ENCODE data around the gene EP400.

Gene EP400

DNA sequence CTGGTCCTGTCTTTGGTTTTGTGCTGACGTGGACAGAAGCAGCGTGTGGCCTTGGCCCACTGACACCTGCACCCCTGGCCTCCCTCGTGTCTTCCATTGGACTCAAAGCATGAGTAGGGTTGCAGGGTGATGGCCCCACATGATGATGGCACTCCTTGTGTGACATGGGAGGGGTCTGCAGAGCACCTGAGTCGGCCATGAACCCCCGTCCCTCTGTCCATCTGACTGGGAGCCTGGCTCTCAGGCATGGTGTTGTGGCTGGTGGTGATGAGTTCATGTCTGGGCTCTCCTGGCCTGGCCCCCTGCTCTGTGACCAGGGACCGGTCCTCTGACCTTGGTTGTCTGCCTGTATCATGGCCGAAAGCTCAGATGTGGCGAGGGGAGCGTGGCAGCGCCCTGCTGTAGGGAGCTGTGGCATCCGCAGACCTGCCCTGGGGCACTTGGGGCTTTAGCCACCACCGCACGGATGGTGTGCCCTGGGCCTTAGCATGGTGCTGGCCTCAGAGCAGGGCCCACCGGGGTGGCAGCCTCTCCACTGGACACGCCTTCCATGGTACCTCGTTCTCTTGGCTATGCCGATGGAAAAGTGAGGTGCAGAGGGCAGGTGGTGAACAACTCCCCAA is 38.6 kb upstream of the EP400 start:
- in situ Hi-C loops (cut with MboI; ENCODE audit: low sequenced_read_pairs), result no loop called here

GRCh38 chr12:131911851-131912477 is 37.8 kb upstream of the EP400 start:
- in situ Hi-C loops (cut with MboI; ENCODE audit: low sequenced_read_pairs), result no loop called here

- in situ Hi-C loops (cut with MboI; ENCODE audit: low sequenced_read_pairs), result no loop called here
Measured at GRCh38 chr12:131912518-131913274, 37.0 kb upstream of the EP400 start.

DNA sequence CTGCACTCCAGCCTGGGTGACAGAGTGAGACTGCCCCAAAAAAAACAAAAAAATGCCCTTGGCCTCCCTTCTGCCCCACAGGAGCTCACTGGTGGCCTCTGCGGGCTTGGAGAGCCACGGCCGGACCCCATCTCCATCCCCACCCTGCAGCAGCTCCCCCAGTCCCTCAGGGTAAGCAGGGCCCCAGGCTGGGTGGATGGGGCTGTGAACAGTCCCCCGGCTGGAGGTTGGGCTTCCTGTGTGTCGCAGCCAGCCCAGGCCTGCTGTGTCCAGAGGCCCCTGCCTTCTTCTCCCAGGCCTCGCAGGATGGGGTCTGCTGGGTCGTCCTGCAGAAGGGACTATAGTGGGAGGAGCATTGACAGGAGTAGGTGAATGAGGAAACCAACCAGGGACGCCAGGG is 36.1 kb upstream of the EP400 start:
- in situ Hi-C loops (cut with MboI; ENCODE audit: low sequenced_read_pairs), result no loop called here

- in situ Hi-C loops (cut with MboI; ENCODE audit: low sequenced_read_pairs), result no loop called here
Measured at GRCh38 chr12:131914179-131914702, 35.5 kb upstream of the EP400 start.

- in situ Hi-C loops (cut with MboI; ENCODE audit: low sequenced_read_pairs), result no loop called here
Measured at GRCh38 chr12:131915000-131915689, 34.6 kb upstream of the EP400 start.

GRCh38 chr12:131915823-131916222 is 33.9 kb upstream of the EP400 start:
- in situ Hi-C loops (cut with MboI; ENCODE audit: low sequenced_read_pairs), result no loop called here

GRCh38 chr12:131916306-131917138 is 33.2 kb upstream of the EP400 start:
- in situ Hi-C loops (cut with MboI; ENCODE audit: low sequenced_read_pairs), result no loop called here

DNA sequence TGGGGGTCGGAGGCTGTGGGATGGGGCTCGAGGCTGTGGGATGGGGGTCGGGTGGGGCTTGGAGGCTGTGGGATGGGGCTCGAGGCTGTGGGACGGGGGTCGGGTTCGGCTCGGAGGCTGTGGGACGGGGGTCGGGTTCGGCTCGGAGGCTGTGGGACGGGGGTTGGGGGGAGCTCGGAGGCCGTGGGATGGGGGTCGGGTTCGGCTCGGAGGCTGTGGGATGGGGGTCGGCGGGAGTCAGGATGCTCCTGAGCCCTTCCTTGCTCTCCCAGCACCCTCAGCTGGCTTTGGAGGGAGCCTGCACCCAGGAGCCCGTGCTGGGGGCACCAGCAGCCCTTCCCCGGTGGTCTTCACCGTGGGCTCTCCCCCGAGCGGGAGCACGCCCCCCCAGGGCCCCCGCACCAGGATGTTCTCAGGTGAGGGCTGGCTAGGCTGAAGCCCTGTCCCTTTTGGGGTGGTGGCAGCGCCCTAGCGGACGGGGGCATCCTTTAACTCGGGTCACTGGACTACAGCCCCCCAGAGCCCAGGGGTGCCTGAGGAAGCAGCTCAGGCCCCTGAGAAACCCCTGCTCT is 32.5 kb upstream of the EP400 start:
- in situ Hi-C loops (cut with MboI; ENCODE audit: low sequenced_read_pairs), result no loop called here

DNA sequence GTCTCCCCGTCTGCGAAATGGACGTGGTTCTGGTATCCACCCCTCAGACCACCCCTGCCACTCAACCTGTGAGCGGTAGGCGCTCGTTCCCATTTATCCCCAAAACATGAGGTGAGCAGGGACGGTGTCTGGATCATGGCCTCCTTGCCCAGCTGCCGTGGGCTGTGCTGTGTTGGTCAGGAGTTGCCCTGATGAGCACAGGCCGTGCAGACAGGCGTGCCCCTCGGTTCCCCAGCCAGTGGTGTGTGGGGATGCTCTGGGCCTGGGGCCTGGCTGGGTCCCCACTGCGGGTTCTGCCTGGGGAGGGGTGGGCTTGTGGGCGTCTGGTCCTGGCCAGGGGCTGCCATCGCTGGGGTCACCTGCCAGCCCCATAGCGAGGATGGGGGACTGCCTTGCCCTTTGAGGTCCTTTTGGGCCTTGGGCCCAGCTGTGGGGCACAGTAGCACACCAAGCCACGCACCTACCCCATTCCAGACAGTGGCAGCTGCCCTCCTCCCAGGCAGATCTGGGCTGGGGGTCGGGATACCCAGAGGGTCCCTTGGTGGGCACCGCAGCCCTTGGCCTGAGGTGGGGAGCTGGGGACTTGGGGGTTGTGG is 31.9 kb upstream of the EP400 start:
- in situ Hi-C loops (cut with MboI; ENCODE audit: low sequenced_read_pairs), result no loop called here

DNA sequence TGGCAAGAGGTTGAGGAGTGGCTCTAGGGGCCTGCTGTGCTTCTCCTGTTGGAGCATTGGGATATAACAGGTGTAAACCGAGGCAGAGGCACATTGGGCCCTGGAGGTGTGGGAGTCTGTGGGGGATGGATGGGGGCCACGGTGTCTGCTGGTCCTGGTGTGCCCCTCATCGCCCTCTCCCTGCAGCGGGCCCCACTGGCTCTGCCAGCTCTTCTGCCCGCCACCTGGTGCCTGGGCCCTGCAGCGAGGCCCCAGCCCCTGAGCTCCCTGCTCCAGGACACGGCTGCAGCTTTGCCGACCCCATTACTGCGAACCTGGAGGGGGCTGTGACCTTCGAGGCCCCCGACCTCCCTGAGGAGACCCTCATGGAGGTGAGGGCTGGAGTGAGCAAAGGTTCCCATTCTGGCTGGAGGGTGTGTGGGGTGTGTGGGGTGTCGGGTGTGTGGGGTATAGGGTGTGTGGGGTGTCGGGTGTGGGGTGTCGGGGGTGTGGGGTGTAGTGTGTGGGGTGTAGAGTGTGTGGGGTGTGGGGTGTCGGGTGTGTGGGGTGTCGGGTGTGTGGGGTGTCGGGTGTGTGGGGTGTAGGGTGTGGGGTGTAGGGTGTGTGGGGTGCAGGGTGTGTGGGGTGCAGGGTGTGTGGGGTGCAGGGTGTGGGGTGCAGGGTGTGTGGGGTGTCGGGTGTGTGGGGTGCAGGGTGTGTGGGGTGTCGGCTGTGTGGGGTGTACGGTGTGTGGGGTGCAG is 31.3 kb upstream of the EP400 start:
- in situ Hi-C loops (cut with MboI; ENCODE audit: low sequenced_read_pairs), result no loop called here

GRCh38 chr12:131919051-131919347 is 30.7 kb upstream of the EP400 start:
- in situ Hi-C loops (cut with MboI; ENCODE audit: low sequenced_read_pairs), result no loop called here

DNA sequence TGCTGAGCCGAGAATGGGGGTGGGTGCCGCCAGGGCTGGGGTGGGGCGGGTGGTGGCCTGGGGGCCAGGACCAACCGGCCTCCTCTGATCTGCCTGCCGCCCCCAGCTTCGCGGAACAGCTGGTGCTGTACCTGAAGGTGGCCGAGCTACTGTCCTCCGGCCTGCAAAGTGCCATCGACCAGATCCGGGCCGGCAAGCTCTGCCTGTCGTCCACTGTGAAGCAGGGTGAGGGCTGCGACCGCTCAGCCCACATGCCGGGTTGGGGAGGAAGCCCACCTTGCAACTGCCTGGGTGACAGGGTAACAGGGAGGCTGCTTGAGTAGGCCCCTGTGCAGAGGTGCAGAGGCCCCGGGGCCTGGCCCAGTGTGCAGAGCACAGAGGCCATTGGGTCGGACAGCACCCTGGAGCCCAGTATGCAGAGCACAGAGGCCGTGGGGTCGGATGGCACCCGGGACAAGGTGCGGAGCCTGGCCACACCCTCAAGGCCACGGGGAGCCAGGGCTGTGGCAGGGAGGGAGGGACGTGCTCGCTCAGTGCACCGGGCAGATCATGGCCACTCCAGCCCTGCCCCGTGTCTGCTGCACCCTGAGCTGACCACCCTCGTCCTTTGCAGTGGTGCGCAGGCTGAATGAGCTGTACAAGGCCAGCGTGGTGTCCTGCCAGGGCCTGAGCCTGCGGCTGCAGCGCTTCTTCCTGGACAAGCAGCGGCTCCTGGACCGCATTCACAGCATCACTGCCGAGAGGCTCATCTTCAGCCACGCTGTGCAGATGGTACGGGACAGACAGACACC is 30.2 kb upstream of the EP400 start:
- in situ Hi-C loops (cut with MboI; ENCODE audit: low sequenced_read_pairs), result no loop called here

- in situ Hi-C loops (cut with MboI; ENCODE audit: low sequenced_read_pairs), result no loop called here
Measured at GRCh38 chr12:131920157-131920508, 29.6 kb upstream of the EP400 start.

GRCh38 chr12:131920902-131921840 is 28.6 kb upstream of the EP400 start:
- in situ Hi-C loops (cut with MboI; ENCODE audit: low sequenced_read_pairs), result no loop called here

- in situ Hi-C loops (cut with MboI; ENCODE audit: low sequenced_read_pairs), result no loop called here
Measured at GRCh38 chr12:131921866-131922769, 27.6 kb upstream of the EP400 start.
